ENCODE data around the gene VPS13C. TPM values are rescaled to one million over a fixed set of nuclear protein-coding genes. Genes with fewer than 3 reads are reported as not detected.

Gene VPS13C
- total RNA-seq, 1 donor from 2014 or later, result 32.9 TPM

DNA sequence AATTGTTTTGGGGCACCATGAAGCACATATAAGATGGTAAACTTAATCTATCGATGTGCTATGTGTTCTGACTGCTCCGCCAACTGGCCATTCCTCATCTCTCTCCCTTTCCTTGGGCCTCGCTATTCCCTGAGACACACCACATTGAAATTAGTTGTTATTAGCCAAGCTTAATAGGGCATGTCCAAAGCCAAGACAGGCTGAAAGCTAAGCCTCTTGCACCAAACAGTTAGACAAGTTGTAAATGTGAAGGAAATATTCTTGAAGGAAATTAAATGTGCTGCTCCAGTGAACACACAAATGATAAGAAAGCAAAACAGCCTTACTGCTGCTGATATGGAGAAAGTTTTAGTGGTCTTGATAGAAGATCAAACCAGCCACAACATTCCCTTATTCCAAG is 45.8 kb upstream of the VPS13C start:
- Histone ChIP-seq H3K9me3 (replicated peaks) (no peaks in the 10 kb centered on the region), H3K27ac (replicated peaks) (no peak overlapping the region), H3K4me3 (no peak overlapping the region), H3K4me1 (peaks cover 29% of the 10 kb centered on the region), H3K27me3 (ENCODE audit: low read depth) (no peaks in the 10 kb centered on the region), H3K36me3 (no peaks in the 10 kb centered on the region)
- TF ChIP-seq CTCF (IDR thresholded peaks at IDR 0.05; ENCODE audit: borderline replicate concordance), result no peak
- DNase-seq, result no peak
- intact Hi-C loops (cut with micrococcal nuclease), result no loop called here

DNA sequence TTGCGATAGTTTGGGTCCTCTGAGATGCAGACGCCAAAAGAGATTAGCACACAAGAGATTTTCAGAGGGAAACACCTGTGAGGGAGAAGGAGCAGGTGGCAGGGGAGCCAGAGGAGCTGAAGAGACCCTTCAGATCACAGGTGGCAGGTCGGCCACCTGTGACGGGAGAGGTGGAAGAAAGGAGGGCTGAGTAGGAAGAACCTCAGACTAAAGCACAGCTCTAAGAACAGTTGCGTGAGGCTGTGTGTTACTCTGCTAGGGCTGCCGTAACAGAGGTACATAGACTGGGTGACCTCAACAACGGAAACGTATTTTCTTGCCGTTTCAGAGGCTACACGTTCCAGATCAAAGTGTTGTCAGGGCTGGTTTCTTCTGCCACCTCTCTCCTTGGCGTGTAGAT is 45.0 kb upstream of the VPS13C start:
- intact Hi-C loops (cut with micrococcal nuclease), result no loop called here
- Histone ChIP-seq H3K4me1 (peaks cover 22% of the 10 kb centered on the region), H3K4me3 (no peak overlapping the region), H3K27ac (replicated peaks) (no peak overlapping the region), H3K9me3 (replicated peaks) (no peaks in the 10 kb centered on the region), H3K27me3 (ENCODE audit: low read depth) (no peaks in the 10 kb centered on the region), H3K36me3 (no peaks in the 10 kb centered on the region)
- no peak for DNase-seq
- TF ChIP-seq CTCF (IDR thresholded peaks at IDR 0.05; ENCODE audit: borderline replicate concordance), result no peak

GRCh38 chr15:62104846-62105245 is 44.6 kb upstream of the VPS13C start:
- no peak overlapping the region for H3K4me3 ChIP-seq
- H3K27ac ChIP-seq (replicated peaks), result no peak overlapping the region
- no peaks in the 10 kb centered on the region for H3K27me3 ChIP-seq (ENCODE audit: low read depth)
- H3K9me3 ChIP-seq (replicated peaks), result no peaks in the 10 kb centered on the region
- H3K36me3 ChIP-seq, result no peaks in the 10 kb centered on the region
- peaks cover 17% of the 10 kb centered on the region for H3K4me1 ChIP-seq
- intact Hi-C loops (cut with micrococcal nuclease), result no loop called here
- no peak for DNase-seq
- no peak for TF ChIP-seq CTCF (IDR thresholded peaks at IDR 0.05; ENCODE audit: borderline replicate concordance)

- no peak overlapping the region for H3K27ac ChIP-seq (replicated peaks)
- no peak for TF ChIP-seq CTCF (IDR thresholded peaks at IDR 0.05; ENCODE audit: borderline replicate concordance)
- H3K36me3 ChIP-seq, result no peaks in the 10 kb centered on the region
- no peak overlapping the region for H3K4me3 ChIP-seq
- H3K4me1 ChIP-seq, result peaks cover 13% of the 10 kb centered on the region
- no peaks in the 10 kb centered on the region for H3K9me3 ChIP-seq (replicated peaks)
- no peak for DNase-seq
- intact Hi-C loops (cut with micrococcal nuclease), result no loop called here
- H3K27me3 ChIP-seq (ENCODE audit: low read depth), result peaks cover 2% of the 10 kb centered on the region
These were observed 44.2 kb upstream of the VPS13C start for GRCh38 chr15:62104401-62104800.

GRCh38 chr15:62103431-62103830 is 43.2 kb upstream of the VPS13C start:
- intact Hi-C loops (cut with micrococcal nuclease), result no loop called here
- peaks cover 7% of the 10 kb centered on the region for H3K4me1 ChIP-seq
- H3K36me3 ChIP-seq, result no peaks in the 10 kb centered on the region
- H3K27me3 ChIP-seq (ENCODE audit: low read depth), result peaks cover 9% of the 10 kb centered on the region
- no peak for TF ChIP-seq CTCF (IDR thresholded peaks at IDR 0.05; ENCODE audit: borderline replicate concordance)
- H3K4me3 ChIP-seq, result no peak overlapping the region
- no peaks in the 10 kb centered on the region for H3K9me3 ChIP-seq (replicated peaks)
- no peak overlapping the region for H3K27ac ChIP-seq (replicated peaks)
- DNase-seq, result no peak
